ENCODE results near the gene CAPN14. TPM values are rescaled to one million over a fixed set of nuclear protein-coding genes. Genes with fewer than 3 reads are reported as not detected.

CAPN14 gene
- total RNA-seq, 1 donor from 2014 or later, result 0.27 TPM

DNA sequence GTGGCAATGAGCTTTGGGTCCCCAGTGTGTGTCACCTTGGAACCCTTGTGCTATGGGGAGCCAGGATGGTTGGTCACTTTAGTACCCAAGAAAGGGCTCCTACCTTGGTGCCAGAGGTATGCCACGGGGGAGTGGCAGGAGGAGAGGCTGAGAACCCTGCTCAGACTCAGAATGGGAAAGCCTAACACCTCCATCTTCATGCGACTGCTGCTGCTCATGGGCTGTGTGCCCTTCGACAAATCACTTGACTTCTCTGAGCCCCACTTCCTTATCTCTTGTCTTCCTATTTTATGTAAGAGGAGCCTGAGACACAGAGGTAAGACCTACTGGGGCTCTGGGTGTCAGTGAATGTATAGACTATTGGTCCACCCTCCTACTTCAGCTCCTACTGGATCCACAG is 41.8 kb upstream of the CAPN14 start:
- Histone ChIP-seq H3K4me3 (no peak overlapping the region), H3K27me3 (ENCODE audit: low read depth) (no peaks in the 10 kb centered on the region), H3K9me3 (replicated peaks) (no peaks in the 10 kb centered on the region), H3K4me1 (peaks cover 22% of the 10 kb centered on the region), H3K36me3 (peaks cover 40% of the 10 kb centered on the region), H3K27ac (replicated peaks) (no peak overlapping the region)
- no peak for DNase-seq
- intact Hi-C loops (cut with micrococcal nuclease), result no loop called here
- TF ChIP-seq, protein P1, sequence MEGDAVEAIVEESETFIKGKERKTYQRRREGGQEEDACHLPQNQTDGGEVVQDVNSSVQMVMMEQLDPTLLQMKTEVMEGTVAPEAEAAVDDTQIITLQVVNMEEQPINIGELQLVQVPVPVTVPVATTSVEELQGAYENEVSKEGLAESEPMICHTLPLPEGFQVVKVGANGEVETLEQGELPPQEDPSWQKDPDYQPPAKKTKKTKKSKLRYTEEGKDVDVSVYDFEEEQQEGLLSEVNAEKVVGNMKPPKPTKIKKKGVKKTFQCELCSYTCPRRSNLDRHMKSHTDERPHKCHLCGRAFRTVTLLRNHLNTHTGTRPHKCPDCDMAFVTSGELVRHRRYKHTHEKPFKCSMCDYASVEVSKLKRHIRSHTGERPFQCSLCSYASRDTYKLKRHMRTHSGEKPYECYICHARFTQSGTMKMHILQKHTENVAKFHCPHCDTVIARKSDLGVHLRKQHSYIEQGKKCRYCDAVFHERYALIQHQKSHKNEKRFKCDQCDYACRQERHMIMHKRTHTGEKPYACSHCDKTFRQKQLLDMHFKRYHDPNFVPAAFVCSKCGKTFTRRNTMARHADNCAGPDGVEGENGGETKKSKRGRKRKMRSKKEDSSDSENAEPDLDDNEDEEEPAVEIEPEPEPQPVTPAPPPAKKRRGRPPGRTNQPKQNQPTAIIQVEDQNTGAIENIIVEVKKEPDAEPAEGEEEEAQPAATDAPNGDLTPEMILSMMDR (IDR thresholded peaks at IDR 0.05; ENCODE audit: borderline replicate concordance), result no peak

DNA sequence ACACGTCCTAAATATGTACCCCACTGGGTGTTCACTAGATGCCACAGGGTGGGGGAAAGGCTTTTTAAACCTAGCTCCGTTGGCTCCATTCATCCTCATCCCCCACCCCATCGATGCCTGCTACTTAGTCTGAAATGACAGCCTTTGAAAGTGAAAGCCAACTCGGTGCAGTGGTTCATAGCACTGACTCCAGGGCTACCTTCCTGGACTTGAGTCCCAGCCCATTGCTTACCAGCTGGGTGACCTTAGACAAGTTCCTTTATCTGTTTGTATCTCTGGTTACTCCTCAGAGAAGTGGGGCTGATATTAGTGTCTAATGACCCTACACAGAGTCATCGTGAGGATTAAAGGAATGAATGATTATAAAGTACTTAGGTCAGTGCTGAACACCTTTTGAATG is 41.0 kb upstream of the CAPN14 start:
- intact Hi-C loops (cut with micrococcal nuclease), result no loop called here
- H3K36me3 ChIP-seq, result peaks cover 40% of the 10 kb centered on the region
- H3K27ac ChIP-seq (replicated peaks), result no peak overlapping the region
- H3K4me1 ChIP-seq, result peaks cover 19% of the 10 kb centered on the region
- DNase-seq, result no peak
- H3K27me3 ChIP-seq (ENCODE audit: low read depth), result no peaks in the 10 kb centered on the region
- H3K9me3 ChIP-seq (replicated peaks), result no peaks in the 10 kb centered on the region
- TF ChIP-seq, protein P1 (IDR thresholded peaks at IDR 0.05; ENCODE audit: borderline replicate concordance), result no peak
- H3K4me3 ChIP-seq, result no peak overlapping the region

DNA sequence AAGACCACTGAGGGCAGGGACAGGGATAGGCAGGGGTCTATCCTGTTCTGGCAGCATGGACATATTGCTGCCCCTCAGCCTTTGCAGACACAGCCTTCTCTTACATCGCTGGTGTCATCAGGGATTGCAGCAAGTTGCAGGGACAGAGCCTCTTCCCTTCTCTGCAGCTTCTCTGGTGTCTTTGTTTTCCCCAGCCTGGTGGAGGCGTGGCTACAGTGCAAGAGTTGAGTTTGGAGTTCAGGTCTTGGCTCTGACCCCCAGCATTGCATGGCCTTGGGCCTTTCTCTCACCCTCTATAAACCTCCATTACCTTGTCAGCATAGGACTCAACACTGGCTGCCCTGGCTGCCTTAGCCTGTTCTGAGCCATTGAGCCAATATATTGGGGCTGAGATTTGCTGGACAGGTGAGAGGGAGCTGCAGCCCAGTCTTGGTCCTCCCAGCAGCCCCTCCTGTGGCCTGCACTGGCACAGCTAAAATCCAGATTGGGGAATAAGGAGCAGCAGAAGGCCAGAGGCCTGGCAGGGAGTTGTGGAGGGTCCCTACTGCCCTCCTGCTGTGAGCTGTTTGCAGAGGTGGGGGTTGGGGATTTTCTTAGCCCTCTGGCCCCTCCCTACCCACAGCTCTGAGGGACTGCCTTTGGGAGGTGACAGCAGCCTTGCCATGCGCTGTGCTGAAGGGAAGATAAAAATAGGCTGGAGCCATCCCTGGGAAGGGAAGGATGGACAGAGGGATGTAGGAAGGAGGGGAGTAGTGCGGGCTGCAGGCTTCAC is 39.5 kb upstream of the CAPN14 start:
- Histone ChIP-seq H3K9me3 (replicated peaks) (no peaks in the 10 kb centered on the region), H3K27me3 (ENCODE audit: low read depth) (no peaks in the 10 kb centered on the region), H3K36me3 (peaks cover 29% of the 10 kb centered on the region), H3K27ac (replicated peaks) (no peak overlapping the region), H3K4me3 (no peak overlapping the region), H3K4me1 (peaks cover 22% of the 10 kb centered on the region)
- intact Hi-C loops (cut with micrococcal nuclease), result no loop called here
- TF ChIP-seq, protein P1 (IDR thresholded peaks at IDR 0.05; ENCODE audit: borderline replicate concordance), result no peak
- no peak for DNase-seq

DNA sequence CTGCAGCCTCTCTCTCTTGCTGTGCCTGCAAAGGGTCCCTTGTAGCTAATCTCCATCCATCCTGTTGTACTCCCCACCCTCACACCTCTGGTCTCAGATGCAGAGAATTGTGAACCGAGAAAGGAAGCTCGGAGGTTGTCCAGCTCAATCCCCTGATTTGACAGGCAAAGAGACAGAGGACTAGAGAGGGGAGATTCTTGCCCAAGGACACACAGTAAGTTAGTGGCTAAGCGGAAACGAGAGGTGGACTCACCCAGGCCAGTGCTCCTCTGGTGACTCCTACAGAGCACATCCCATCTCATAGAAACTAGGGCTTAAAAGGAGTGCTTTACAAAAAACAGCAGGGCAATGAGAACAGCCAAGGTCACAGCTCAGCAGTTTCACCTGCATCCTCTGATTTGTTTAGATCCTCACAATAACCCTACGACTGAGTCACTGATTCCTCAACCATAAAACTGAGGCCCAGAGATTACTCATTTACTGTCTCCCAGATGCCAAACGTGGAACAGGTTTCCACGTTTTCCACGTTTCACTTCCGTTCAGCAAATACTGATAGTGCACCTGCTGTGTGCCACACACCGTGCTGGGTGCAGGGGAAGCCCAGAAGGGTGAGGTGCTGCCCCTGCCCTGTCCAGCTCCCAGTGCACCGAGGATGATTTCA is 38.7 kb upstream of the CAPN14 start:
- TF ChIP-seq, protein P1 (IDR thresholded peaks at IDR 0.05; ENCODE audit: borderline replicate concordance), result no peak
- no peak for DNase-seq
- no peak overlapping the region for H3K4me3 ChIP-seq
- no peak overlapping the region for H3K27ac ChIP-seq (replicated peaks)
- peaks cover 24% of the 10 kb centered on the region for H3K36me3 ChIP-seq
- intact Hi-C loops (cut with micrococcal nuclease), result no loop called here
- H3K9me3 ChIP-seq (replicated peaks), result no peaks in the 10 kb centered on the region
- no peaks in the 10 kb centered on the region for H3K27me3 ChIP-seq (ENCODE audit: low read depth)
- H3K4me1 ChIP-seq, result peaks cover 30% of the 10 kb centered on the region

DNA sequence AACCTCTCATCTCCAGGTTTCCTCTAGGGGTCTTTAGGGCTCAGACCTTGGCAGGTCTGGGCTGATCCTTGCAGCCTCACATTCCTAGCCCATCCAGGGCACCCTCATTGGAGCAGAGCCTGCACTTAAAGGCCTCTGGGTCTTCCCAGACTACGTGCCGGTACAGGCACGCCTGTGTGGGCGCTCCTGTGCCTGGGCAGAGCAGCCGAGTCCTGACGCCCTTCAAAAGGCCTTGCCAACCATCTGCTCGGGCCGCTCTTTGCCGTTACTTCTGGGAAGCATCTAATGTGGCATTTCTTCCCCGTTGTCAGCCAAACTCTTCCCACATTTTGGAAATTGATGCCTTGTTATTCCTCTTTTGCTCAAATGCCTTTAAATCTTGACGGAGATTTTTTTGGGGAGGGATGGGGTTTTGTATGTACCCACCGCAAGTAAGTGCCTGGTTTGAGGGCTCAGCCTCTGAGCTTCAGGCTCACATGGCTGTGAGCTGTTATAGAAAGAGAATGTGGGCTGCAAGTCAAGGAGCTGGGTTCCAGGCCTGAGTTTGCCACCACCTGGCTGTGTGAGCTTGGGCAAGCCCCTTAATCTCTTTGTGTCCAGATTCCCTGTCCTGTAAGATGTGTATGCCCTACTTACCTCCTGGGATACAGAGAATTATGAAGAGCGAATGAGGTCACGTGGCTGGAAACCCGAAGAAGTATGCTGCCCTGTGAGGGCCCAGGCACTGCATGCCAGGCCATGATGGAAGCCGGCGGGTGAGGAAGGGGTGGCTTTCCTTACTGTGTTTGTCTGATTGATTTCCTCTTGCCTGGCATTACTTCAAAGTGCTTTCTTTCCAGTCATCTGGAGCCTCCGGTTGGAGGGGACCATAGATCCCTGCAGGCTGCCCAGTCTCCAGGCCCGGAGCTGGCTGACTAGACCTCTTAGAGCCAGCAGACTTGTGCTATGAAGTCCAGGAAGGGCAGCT is 37.2 kb upstream of the CAPN14 start:
- intact Hi-C loops (cut with micrococcal nuclease), result no loop called here
- Histone ChIP-seq H3K4me1 (peaks cover 37% of the 10 kb centered on the region), H3K27me3 (ENCODE audit: low read depth) (no peaks in the 10 kb centered on the region), H3K4me3 (no peak overlapping the region), H3K9me3 (replicated peaks) (no peaks in the 10 kb centered on the region), H3K36me3 (peaks cover 21% of the 10 kb centered on the region), H3K27ac (replicated peaks) (peak overlapping the region; percentile 27)
- no peak for DNase-seq
- TF ChIP-seq, protein P1 (IDR thresholded peaks at IDR 0.05; ENCODE audit: borderline replicate concordance), result no peak
